Stimulated activated CD4-positive, alpha-beta T cell treated with anti-CD3 and anti-CD28 coated beads, TNF-alpha, amount 100 ng/mL, for 4 hours (primary cell): ENCODE measurements around the gene SORBS2.

Experiments used
- DNase-seq, 3 experiments: peaks; one replicate each; pipeline ENCODE4 v3.0.0-alpha.2; 2020; ENCODE audit warnings: low read depth in 3 of 3

SORBS2 gene

GRCh38 chr4:185738820-185739219 is 73.2 kb downstream of the SORBS2 start:
- DNase-seq = no peak

GRCh38 chr4:185738038-185738552 is 73.9 kb downstream of the SORBS2 start:
- no peak for DNase-seq

GRCh38 chr4:185737489-185738037 is 74.4 kb downstream of the SORBS2 start:
- DNase-seq = no peak

GRCh38 chr4:185736882-185737281 is 75.1 kb downstream of the SORBS2 start:
- DNase-seq = no peak

GRCh38 chr4:185735866-185736400 is 76.1 kb downstream of the SORBS2 start:
- no peak for DNase-seq

GRCh38 chr4:185734930-185735329 is 77.1 kb downstream of the SORBS2 start:
- no peak for DNase-seq

GRCh38 chr4:185734214-185734613 is 77.8 kb downstream of the SORBS2 start:
- DNase-seq = no peak

GRCh38 chr4:185730849-185731608 is 81.0 kb downstream of the SORBS2 start:
- DNase-seq = no peak

- no peak for DNase-seq
Measured at GRCh38 chr4:185730387-185730786, 81.6 kb downstream of the SORBS2 start.

- DNase-seq = no peak
Measured at GRCh38 chr4:185729391-185729804, 82.6 kb downstream of the SORBS2 start.

- no peak for DNase-seq
Measured at GRCh38 chr4:185728893-185729292, 83.1 kb downstream of the SORBS2 start.

- no peak for DNase-seq
Measured at GRCh38 chr4:185726931-185727330, 85.1 kb downstream of the SORBS2 start.

- no peak for DNase-seq
Measured at GRCh38 chr4:185723631-185724260, 88.2 kb downstream of the SORBS2 start.

GRCh38 chr4:185722029-185722316 is 90.0 kb downstream of the SORBS2 start:
- no peak for DNase-seq

- DNase-seq = no peak
Measured at GRCh38 chr4:185721190-185722028, 90.6 kb downstream of the SORBS2 start.

- DNase-seq = no peak
Measured at GRCh38 chr4:185719500-185719858, 92.5 kb downstream of the SORBS2 start.

GRCh38 chr4:185718578-185719499 is 93.2 kb downstream of the SORBS2 start:
- DNase-seq = no peak

GRCh38 chr4:185717377-185717741 is 94.6 kb downstream of the SORBS2 start:
- no peak for DNase-seq

GRCh38 chr4:185716577-185717376 is 95.2 kb downstream of the SORBS2 start:
- DNase-seq = no peak

- DNase-seq = no peak
Measured at GRCh38 chr4:185716141-185716551, 95.8 kb downstream of the SORBS2 start.
